OCI-LY7 (cell line): ENCODE data around the gene GLTP. TPM values are rescaled to one million over a fixed set of nuclear protein-coding genes. Genes with fewer than 3 reads are reported as not detected.

Experiments
- BruUV-seq: library from RNA; stranded (reverse); fragments of 400-500 nt; replicated peaks from 2 replicates; lab custom pipeline; 2021; lab: Mats Ljungman, UMichigan
- CTCF ChIA-PET: fragments of 300-600 bp; sonication (Branson Sonifier 250); formaldehyde crosslinking; loops from one replicate; lab custom pipeline; 2022; ENCODE audit warnings: antibody characterized with exemption; ENCODE audit not compliant: unreplicated experiment; lab: Charles Lee
- POLR2A ChIA-PET: fragments of 300-600 bp; sonication (Branson Sonifier 250); formaldehyde crosslinking; loops from one replicate; lab custom pipeline; 2022; ENCODE audit warnings: antibody characterized with exemption; lab: Charles Lee
- DNase-seq: peaks from one replicate; pipeline ENCODE4 v3.0.0-alpha.2; 2015; ENCODE audit warnings: low spot score
- H2AFZ ChIP-seq: fragments of 200-600 bp; sonication (generic), shearing (Covaris generic); 2 replicates; pipeline ENCODE4 v1.6.1; 2014; ENCODE audit warnings: mild to moderate bottlenecking, antibody characterized with exemption, low read length, moderate library complexity
- H3K27ac ChIP-seq: fragments of 200-600 bp; sonication (generic); 2 replicates; pipeline ENCODE4 v1.5.1; 2014; ENCODE audit warnings: mixed run types, low read depth, mild to moderate bottlenecking, moderate library complexity, low read length, inconsistent platforms; ENCODE audit not compliant: poor library complexity, severe bottlenecking
- H3K36me3 ChIP-seq: fragments of 200-600 bp; sonication (generic); 2 replicates; pipeline ENCODE4 v1.6.1; 2014; ENCODE audit warnings: mild to moderate bottlenecking, antibody characterized with exemption, low read length, moderate library complexity, mixed read lengths; ENCODE audit not compliant: insufficient read depth
- H3K4me1 ChIP-seq: fragments of 200-600 bp; sonication (generic); 2 replicates; pipeline ENCODE4 v1.5.1; 2014; ENCODE audit warnings: mild to moderate bottlenecking, low read length; ENCODE audit not compliant: insufficient read depth, poor library complexity, severe bottlenecking
- H3K4me2 ChIP-seq: fragments of 200-600 bp; sonication (generic); 2 replicates; pipeline ENCODE4 v1.6.1; 2014; ENCODE audit warnings: mild to moderate bottlenecking, low read length
- H3K4me3 ChIP-seq: fragments of 200-600 bp; sonication (generic); 2 replicates; pipeline ENCODE4 v1.5.1; 2014; ENCODE audit warnings: mild to moderate bottlenecking, low read depth, low read length; ENCODE audit not compliant: poor library complexity, severe bottlenecking
- H3K79me2 ChIP-seq: fragments of 200-600 bp; sonication (generic); 2 replicates; pipeline ENCODE4 v1.6.1; 2016; ENCODE audit warnings: low read depth, mild to moderate bottlenecking, low read length, moderate library complexity, mixed read lengths; ENCODE audit not compliant: insufficient read depth
- H3K9me2 ChIP-seq: fragments of 200-600 bp; sonication (generic); 2 replicates; pipeline ENCODE4 v1.6.1; 2016; ENCODE audit warnings: mild to moderate bottlenecking, low read length, mixed read lengths; ENCODE audit not compliant: insufficient read depth
- H3K9me3 ChIP-seq: fragments of 200-600 bp; sonication (generic); 2 replicates; pipeline ENCODE4 v1.6.1; 2014; ENCODE audit warnings: mild to moderate bottlenecking, mixed run types, low read length, mixed read lengths
- H4K20me1 ChIP-seq: fragments of 200-600 bp; sonication (generic); 2 replicates; pipeline ENCODE4 v1.6.1; 2014; ENCODE audit warnings: mild to moderate bottlenecking, antibody characterized with exemption, low read length, moderate library complexity, mixed read lengths; ENCODE audit not compliant: insufficient read depth
- EZH2phosphoT487 ChIP-seq: fragments of 200-600 bp; sonication (generic); IDR thresholded peaks from 2 replicates; pipeline ENCODE4 v1.6.1; 2018; ENCODE audit warnings: low read depth, borderline replicate concordance, mild to moderate bottlenecking, mixed run types, antibody characterized with exemption, low read length, moderate library complexity, mixed read lengths
- intact Hi-C: fragments of 100-400 bp; cut with micrococcal nuclease; formaldehyde crosslinking; loops from one replicate; pipeline ENCODE4 v1.10.0; 2022; ENCODE audit not compliant: unreplicated experiment
- total RNA-seq, 2 experiments: library from RNA; depleted of rRNA in 1 of 2; stranded (reverse); fragments of >200 nt in 1 of 2; shearing (Covaris generic) in 1 of 2; gene quantifications; 2 replicates each; pipeline ENCODE4 v1.2.3, GENCODE V29; 2014 to 2022
- TF ChIP-seq, protein P1 (sequence below): fragments of 200-600 bp; sonication (generic); conservative IDR thresholded peaks from 2 replicates; pipeline ENCODE4 v1.5.1; 2014; ENCODE audit warnings: mild to moderate bottlenecking, antibody characterized with exemption, low read length, moderate library complexity, mixed read lengths

The GLTP gene
- total RNA-seq, 2 experiments from 2014 or later, result 24.0 to 27.3 TPM

DNA sequence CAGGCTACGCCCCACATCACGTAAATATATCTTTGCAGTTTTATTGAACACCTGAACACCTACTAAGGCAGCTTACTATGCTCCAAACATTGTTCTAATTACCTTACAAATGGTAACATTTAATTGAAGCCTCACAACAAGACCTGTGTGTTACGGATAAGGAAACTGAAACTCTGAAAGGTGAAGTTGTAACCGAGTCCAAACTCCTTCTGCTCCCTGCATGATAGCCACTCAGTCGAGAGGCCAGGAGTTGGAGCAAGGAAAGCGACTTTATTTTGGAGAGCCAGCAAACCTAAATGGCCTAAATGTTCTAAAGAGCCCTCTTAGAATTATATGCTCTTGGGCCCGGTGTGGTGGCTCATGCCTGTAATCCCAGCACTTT lies 34.5 kb downstream of the GLTP start:
- H3K4me3 ChIP-seq, result no peak overlapping the region
- POLR2A ChIA-PET, result interaction anchor here (1.0 to 1.4 kb wide), 2 partner anchors 14 to 15 kb away, joined by 3 to 4 read pairs; no protein-coding TSS in a partner anchor
- peak overlapping the region; percentile 43 for H3K4me2 ChIP-seq
- peak overlapping the region; percentile 78 for H2AFZ ChIP-seq
- H3K4me1 ChIP-seq, result peaks cover 9% of the 10 kb centered on the region
- no peaks in the 10 kb centered on the region for H3K9me2 ChIP-seq
- no peaks in the 10 kb centered on the region for H3K79me2 ChIP-seq
- no peak overlapping the region for H3K27ac ChIP-seq
- DNase-seq, result no peak
- no peak for TF ChIP-seq EZH2phosphoT487
- TF ChIP-seq, protein P1, sequence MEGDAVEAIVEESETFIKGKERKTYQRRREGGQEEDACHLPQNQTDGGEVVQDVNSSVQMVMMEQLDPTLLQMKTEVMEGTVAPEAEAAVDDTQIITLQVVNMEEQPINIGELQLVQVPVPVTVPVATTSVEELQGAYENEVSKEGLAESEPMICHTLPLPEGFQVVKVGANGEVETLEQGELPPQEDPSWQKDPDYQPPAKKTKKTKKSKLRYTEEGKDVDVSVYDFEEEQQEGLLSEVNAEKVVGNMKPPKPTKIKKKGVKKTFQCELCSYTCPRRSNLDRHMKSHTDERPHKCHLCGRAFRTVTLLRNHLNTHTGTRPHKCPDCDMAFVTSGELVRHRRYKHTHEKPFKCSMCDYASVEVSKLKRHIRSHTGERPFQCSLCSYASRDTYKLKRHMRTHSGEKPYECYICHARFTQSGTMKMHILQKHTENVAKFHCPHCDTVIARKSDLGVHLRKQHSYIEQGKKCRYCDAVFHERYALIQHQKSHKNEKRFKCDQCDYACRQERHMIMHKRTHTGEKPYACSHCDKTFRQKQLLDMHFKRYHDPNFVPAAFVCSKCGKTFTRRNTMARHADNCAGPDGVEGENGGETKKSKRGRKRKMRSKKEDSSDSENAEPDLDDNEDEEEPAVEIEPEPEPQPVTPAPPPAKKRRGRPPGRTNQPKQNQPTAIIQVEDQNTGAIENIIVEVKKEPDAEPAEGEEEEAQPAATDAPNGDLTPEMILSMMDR, result no peak
- no peaks in the 10 kb centered on the region for H3K36me3 ChIP-seq
- no peaks in the 10 kb centered on the region for H3K9me3 ChIP-seq
- CTCF ChIA-PET, result interaction anchor here (0.7 to 1.5 kb wide), 7 partner anchors 8 to 68 kb away, joined by 3 to 7 read pairs (median 3); no protein-coding TSS in a partner anchor
- intact Hi-C loops, result loop anchor here (1.0 kb wide), 1 partner anchor 41 kb away; no protein-coding TSS in a partner anchor
- H4K20me1 ChIP-seq, result no peaks in the 10 kb centered on the region
- BruUV-seq, result no TSS peak

- H3K79me2 ChIP-seq, result no peaks in the 10 kb centered on the region
- POLR2A ChIA-PET, result interaction anchor here (1.0 to 1.4 kb wide), 2 partner anchors 14 to 16 kb away, joined by 3 to 4 read pairs; no protein-coding TSS in a partner anchor
- intact Hi-C loops, result loop anchor here (1.0 kb wide), 1 partner anchor 40 kb away; no protein-coding TSS in a partner anchor
- H3K27ac ChIP-seq, result no peak overlapping the region
- H3K4me2 ChIP-seq, result peak overlapping the region; percentile 43
- BruUV-seq, result no TSS peak
- no peaks in the 10 kb centered on the region for H3K36me3 ChIP-seq
- H3K9me2 ChIP-seq, result no peaks in the 10 kb centered on the region
- DNase-seq, result peak; percentile 88
- no peaks in the 10 kb centered on the region for H4K20me1 ChIP-seq
- CTCF ChIA-PET, result interaction anchor here (0.5 to 1.5 kb wide), 9 partner anchors 9 to 67 kb away, joined by 3 to 7 read pairs (median 3); no protein-coding TSS in a partner anchor
- TF ChIP-seq EZH2phosphoT487, result no peak
- TF ChIP-seq, protein P1, result peak; percentile 99
- H3K4me1 ChIP-seq, result peaks cover 9% of the 10 kb centered on the region
- H2AFZ ChIP-seq, result peak overlapping the region; percentile 78
- no peaks in the 10 kb centered on the region for H3K9me3 ChIP-seq
- no peak overlapping the region for H3K4me3 ChIP-seq
These were observed 35.1 kb downstream of the GLTP start for GRCh38 chr12:109844983-109845823.
